OCI-LY7 (cell line): ENCODE measurements around the gene CACNA2D2. TPM values are rescaled to one million over a fixed set of nuclear protein-coding genes. Genes with fewer than 3 reads are reported as not detected.

ENCODE experiments used
- BruUV-seq: library from RNA; stranded (reverse); fragments of 400-500 nt; replicated peaks from 2 replicates; lab custom pipeline; 2021; lab: Mats Ljungman, UMichigan
- CTCF ChIA-PET: fragments of 300-600 bp; sonication (Branson Sonifier 250); formaldehyde crosslinking; loops from one replicate; lab custom pipeline; 2022; ENCODE audit warnings: antibody characterized with exemption; ENCODE audit not compliant: unreplicated experiment; lab: Charles Lee
- POLR2A ChIA-PET: fragments of 300-600 bp; sonication (Branson Sonifier 250); formaldehyde crosslinking; loops from one replicate; lab custom pipeline; 2022; ENCODE audit warnings: antibody characterized with exemption; lab: Charles Lee
- DNase-seq: peaks from one replicate; pipeline ENCODE4 v3.0.0-alpha.2; 2015; ENCODE audit warnings: low spot score
- H2AFZ ChIP-seq: fragments of 200-600 bp; sonication (generic), shearing (Covaris generic); 2 replicates; pipeline ENCODE4 v1.6.1; 2014; ENCODE audit warnings: mild to moderate bottlenecking, antibody characterized with exemption, low read length, moderate library complexity
- H3K27ac ChIP-seq: fragments of 200-600 bp; sonication (generic); 2 replicates; pipeline ENCODE4 v1.5.1; 2014; ENCODE audit warnings: mixed run types, low read depth, mild to moderate bottlenecking, moderate library complexity, low read length, inconsistent platforms; ENCODE audit not compliant: poor library complexity, severe bottlenecking
- H3K36me3 ChIP-seq: fragments of 200-600 bp; sonication (generic); 2 replicates; pipeline ENCODE4 v1.6.1; 2014; ENCODE audit warnings: mild to moderate bottlenecking, antibody characterized with exemption, low read length, moderate library complexity, mixed read lengths; ENCODE audit not compliant: insufficient read depth
- H3K4me1 ChIP-seq: fragments of 200-600 bp; sonication (generic); 2 replicates; pipeline ENCODE4 v1.5.1; 2014; ENCODE audit warnings: mild to moderate bottlenecking, low read length; ENCODE audit not compliant: insufficient read depth, poor library complexity, severe bottlenecking
- H3K4me2 ChIP-seq: fragments of 200-600 bp; sonication (generic); 2 replicates; pipeline ENCODE4 v1.6.1; 2014; ENCODE audit warnings: mild to moderate bottlenecking, low read length
- H3K4me3 ChIP-seq: fragments of 200-600 bp; sonication (generic); 2 replicates; pipeline ENCODE4 v1.5.1; 2014; ENCODE audit warnings: mild to moderate bottlenecking, low read depth, low read length; ENCODE audit not compliant: poor library complexity, severe bottlenecking
- H3K79me2 ChIP-seq: fragments of 200-600 bp; sonication (generic); 2 replicates; pipeline ENCODE4 v1.6.1; 2016; ENCODE audit warnings: low read depth, mild to moderate bottlenecking, low read length, moderate library complexity, mixed read lengths; ENCODE audit not compliant: insufficient read depth
- H3K9me2 ChIP-seq: fragments of 200-600 bp; sonication (generic); 2 replicates; pipeline ENCODE4 v1.6.1; 2016; ENCODE audit warnings: mild to moderate bottlenecking, low read length, mixed read lengths; ENCODE audit not compliant: insufficient read depth
- H3K9me3 ChIP-seq: fragments of 200-600 bp; sonication (generic); 2 replicates; pipeline ENCODE4 v1.6.1; 2014; ENCODE audit warnings: mild to moderate bottlenecking, mixed run types, low read length, mixed read lengths
- H4K20me1 ChIP-seq: fragments of 200-600 bp; sonication (generic); 2 replicates; pipeline ENCODE4 v1.6.1; 2014; ENCODE audit warnings: mild to moderate bottlenecking, antibody characterized with exemption, low read length, moderate library complexity, mixed read lengths; ENCODE audit not compliant: insufficient read depth
- EZH2phosphoT487 ChIP-seq: fragments of 200-600 bp; sonication (generic); IDR thresholded peaks from 2 replicates; pipeline ENCODE4 v1.6.1; 2018; ENCODE audit warnings: low read depth, borderline replicate concordance, mild to moderate bottlenecking, mixed run types, antibody characterized with exemption, low read length, moderate library complexity, mixed read lengths
- intact Hi-C: fragments of 100-400 bp; cut with micrococcal nuclease; formaldehyde crosslinking; loops from one replicate; pipeline ENCODE4 v1.10.0; 2022; ENCODE audit not compliant: unreplicated experiment
- total RNA-seq, 2 experiments: library from RNA; depleted of rRNA in 1 of 2; stranded (reverse); fragments of >200 nt in 1 of 2; shearing (Covaris generic) in 1 of 2; gene quantifications; 2 replicates each; pipeline ENCODE4 v1.2.3, GENCODE V29; 2014 to 2022
- TF ChIP-seq, protein P1 (sequence below): fragments of 200-600 bp; sonication (generic); conservative IDR thresholded peaks from 2 replicates; pipeline ENCODE4 v1.5.1; 2014; ENCODE audit warnings: mild to moderate bottlenecking, antibody characterized with exemption, low read length, moderate library complexity, mixed read lengths

The CACNA2D2 gene
- total RNA-seq, 2 experiments from 2014 or later, result 0.09 to 0.21 TPM

GRCh38 chr3:50325497-50326181 lies 177.8 kb downstream of the CACNA2D2 start:
- no peak for DNase-seq
- Histone ChIP-seq H3K79me2 (peaks cover 12% of the 10 kb centered on the region; the same call in 1 of the 2 replicates), H2AFZ (no peak overlapping the region), H4K20me1 (no peaks in the 10 kb centered on the region), H3K4me3 (no peak overlapping the region), H3K9me2 (no peaks in the 10 kb centered on the region), H3K27ac (no peak overlapping the region), H3K4me2 (no peak overlapping the region), H3K9me3 (no peaks in the 10 kb centered on the region), H3K4me1 (peaks cover 20% of the 10 kb centered on the region), H3K36me3 (peaks cover 33% of the 10 kb centered on the region)
- no TSS peak for BruUV-seq
- intact Hi-C loops, result no loop called here
- CTCF ChIA-PET, result no interaction called here
- TF ChIP-seq, protein P1, sequence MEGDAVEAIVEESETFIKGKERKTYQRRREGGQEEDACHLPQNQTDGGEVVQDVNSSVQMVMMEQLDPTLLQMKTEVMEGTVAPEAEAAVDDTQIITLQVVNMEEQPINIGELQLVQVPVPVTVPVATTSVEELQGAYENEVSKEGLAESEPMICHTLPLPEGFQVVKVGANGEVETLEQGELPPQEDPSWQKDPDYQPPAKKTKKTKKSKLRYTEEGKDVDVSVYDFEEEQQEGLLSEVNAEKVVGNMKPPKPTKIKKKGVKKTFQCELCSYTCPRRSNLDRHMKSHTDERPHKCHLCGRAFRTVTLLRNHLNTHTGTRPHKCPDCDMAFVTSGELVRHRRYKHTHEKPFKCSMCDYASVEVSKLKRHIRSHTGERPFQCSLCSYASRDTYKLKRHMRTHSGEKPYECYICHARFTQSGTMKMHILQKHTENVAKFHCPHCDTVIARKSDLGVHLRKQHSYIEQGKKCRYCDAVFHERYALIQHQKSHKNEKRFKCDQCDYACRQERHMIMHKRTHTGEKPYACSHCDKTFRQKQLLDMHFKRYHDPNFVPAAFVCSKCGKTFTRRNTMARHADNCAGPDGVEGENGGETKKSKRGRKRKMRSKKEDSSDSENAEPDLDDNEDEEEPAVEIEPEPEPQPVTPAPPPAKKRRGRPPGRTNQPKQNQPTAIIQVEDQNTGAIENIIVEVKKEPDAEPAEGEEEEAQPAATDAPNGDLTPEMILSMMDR, result no peak
- no peak for TF ChIP-seq EZH2phosphoT487
- POLR2A ChIA-PET, result no interaction called here

- POLR2A ChIA-PET, result no interaction called here
- Histone ChIP-seq H3K79me2 (peaks cover 12% of the 10 kb centered on the region; the same call in 1 of the 2 replicates), H3K4me1 (peaks cover 25% of the 10 kb centered on the region), H3K27ac (no peak overlapping the region), H3K4me2 (no peak overlapping the region), H4K20me1 (no peaks in the 10 kb centered on the region), H3K36me3 (peaks cover 28% of the 10 kb centered on the region), H3K4me3 (no peak overlapping the region), H2AFZ (no peak overlapping the region), H3K9me3 (no peaks in the 10 kb centered on the region), H3K9me2 (no peaks in the 10 kb centered on the region)
- no peak for DNase-seq
- BruUV-seq, result no TSS peak
- intact Hi-C loops, result no loop called here
- CTCF ChIA-PET, result no interaction called here
- TF ChIP-seq EZH2phosphoT487, result no peak
- TF ChIP-seq, protein P1, result no peak
Observed at GRCh38 chr3:50325113-50325480, 178.3 kb downstream of the CACNA2D2 start.
